ENCODE data around the gene RPS19BP1. TPM values are rescaled to one million over a fixed set of nuclear protein-coding genes. Genes with fewer than 3 reads are reported as not detected.

Gene RPS19BP1
- polyA plus RNA-seq, 4 donors = 59.8 to 186 (median 181) TPM

DNA sequence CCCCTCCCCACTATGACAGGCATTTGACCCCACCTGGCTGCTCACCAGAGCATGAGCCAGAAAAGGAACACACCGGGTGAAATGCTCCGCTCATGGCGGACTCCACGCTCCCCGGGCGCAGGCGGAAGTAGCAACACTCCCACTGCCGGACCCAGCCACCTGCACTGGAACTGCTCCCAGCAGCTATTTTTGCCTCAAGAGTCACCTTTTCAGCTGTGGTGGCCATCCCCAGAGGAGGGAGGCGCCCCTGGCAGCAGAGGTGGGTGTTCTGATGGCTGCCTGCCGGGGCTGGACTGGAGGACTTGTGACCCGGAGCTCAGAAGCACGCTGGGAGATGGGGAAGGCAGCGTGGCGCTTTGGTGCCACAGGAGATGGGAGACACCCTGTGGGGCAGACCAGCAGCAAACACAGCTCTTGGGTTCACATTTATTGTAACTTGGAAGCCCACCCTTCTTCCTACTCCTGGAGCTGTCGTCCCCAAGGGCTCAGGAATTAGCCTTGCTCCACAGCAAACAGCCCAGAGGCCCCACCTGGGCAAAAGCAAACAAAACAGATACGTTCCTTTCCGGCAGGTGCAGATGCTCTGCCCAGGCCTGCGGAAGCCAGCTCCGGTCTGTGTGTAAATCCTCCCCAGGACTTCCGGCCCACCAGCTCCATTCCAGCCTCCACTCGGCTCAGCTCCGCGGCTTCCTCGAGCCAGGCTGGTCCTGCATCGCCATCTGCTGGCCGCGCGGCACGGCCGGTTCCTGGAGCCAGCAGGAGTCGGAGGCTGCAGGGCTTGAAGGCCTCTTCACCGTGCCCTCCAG, 3.7 kb downstream of the RPS19BP1 start:
- DNase-seq (peak; percentile 89 to 96), FAIRE-seq (no peak)
- Histone ChIP-seq H3K4me1 (ENCODE audit: control insufficient read depth in 3 of 3, insufficient read depth in 2 of 3, low read depth in 1 of 3, low read length in 2 of 3) (peaks cover 2 to 52% (median 3%) of the 10 kb centered on the region in 3 donors), H3K27me3 (ENCODE audit: control insufficient read depth in 3 of 3, insufficient read depth in 3 of 3, low read length in 3 of 3) (no peaks in the 10 kb centered on the region), H3K9me3 (ENCODE audit: control insufficient read depth in 2 of 2, insufficient read depth in 1 of 2, low read depth in 1 of 2, low read length in 1 of 2) (no peaks in the 10 kb centered on the region), H3K36me3 (ENCODE audit: control insufficient read depth in 3 of 3, insufficient read depth in 2 of 3, low read depth in 1 of 3, low read length in 3 of 3) (peaks cover 6 to 70% (median 7%) of the 10 kb centered on the region in 3 donors), H3K4me3 (ENCODE audit: low read depth in 1 of 3, low read length in 3 of 3) (peak overlapping the region in 2 of 3 donors; percentile 16 to 29), H3K27ac (ENCODE audit: low read depth in 1 of 3, low read length in 2 of 3) (peak overlapping the region; percentile 42 to 55 (median 50))
- 6 to 25% (median 17%) methylated on average over 32 of the region's 32 CpGs for WGBS, 3 donors

DNA sequence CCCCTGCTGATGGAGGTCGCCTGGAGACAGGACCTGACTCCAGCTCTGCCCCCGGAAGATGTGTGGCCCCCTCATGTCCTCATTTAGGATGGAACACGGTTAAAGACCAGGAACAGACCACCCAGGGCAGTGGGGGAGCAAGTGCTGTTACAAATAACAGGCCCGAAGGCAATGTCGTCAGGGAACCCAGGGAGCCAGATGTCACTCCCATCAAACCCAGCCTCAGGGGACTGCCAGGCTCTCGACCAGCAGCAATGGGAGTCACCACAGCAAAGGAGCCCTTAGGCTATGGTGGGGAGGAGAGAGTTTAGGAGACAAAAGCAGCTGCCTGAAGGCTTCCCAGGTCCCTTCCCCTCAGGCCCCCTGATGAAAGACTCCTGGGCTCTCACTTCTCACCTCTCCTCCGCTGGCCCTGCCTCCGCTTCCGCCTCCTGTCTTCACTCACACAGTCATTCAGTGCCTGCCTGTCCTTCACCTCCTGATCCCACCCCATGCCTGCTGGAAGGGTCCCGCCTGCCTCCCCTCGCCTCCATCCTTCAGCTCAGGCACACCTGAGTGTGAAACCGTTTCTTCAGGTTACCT, 4.4 kb downstream of the RPS19BP1 start:
- FAIRE-seq (no peak), DNase-seq (no peak)
- Histone ChIP-seq H3K9me3 (ENCODE audit: control insufficient read depth in 2 of 2, insufficient read depth in 1 of 2, low read depth in 1 of 2, low read length in 1 of 2) (no peaks in the 10 kb centered on the region), H3K27ac (ENCODE audit: low read depth in 1 of 3, low read length in 2 of 3) (peak overlapping the region; percentile 42 to 55 (median 50)), H3K36me3 (ENCODE audit: control insufficient read depth in 3 of 3, insufficient read depth in 2 of 3, low read depth in 1 of 3, low read length in 3 of 3) (peaks cover 8 to 77% (median 9%) of the 10 kb centered on the region in 3 donors), H3K4me1 (ENCODE audit: control insufficient read depth in 3 of 3, insufficient read depth in 2 of 3, low read depth in 1 of 3, low read length in 2 of 3) (peaks cover 2 to 54% (median 3%) of the 10 kb centered on the region in 3 donors), H3K27me3 (ENCODE audit: control insufficient read depth in 3 of 3, insufficient read depth in 3 of 3, low read length in 3 of 3) (no peaks in the 10 kb centered on the region), H3K4me3 (ENCODE audit: low read depth in 1 of 3, low read length in 3 of 3) (peak overlapping the region in 1 of 3 donors; percentile 29)
- WGBS, 3 donors = 36 to 51% (median 40%) methylated on average over 9 to 12 of the region's 12 CpGs

DNA sequence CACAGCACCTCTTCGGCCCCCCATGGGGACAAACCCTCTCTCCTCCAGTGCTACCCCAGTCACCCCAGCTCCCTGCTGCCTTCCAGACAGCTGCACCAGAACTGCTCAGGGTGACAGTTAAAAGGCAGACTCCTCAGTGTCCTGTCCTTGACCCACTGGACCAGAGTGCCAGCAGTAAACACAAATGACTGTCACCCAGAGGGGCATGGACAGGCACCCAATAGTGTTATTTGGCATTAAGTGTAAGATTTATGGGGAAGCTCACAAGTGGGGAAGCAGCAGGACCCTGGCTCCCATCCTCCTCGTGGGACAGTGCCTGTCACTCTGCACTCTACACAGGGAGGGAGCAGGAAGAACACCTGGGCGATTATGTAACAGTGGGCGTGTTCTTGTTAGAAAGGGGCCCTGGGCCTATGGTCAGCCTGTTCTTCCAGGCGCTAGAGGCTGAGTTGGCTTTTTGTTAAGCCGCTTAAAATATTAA, 5.0 kb downstream of the RPS19BP1 start:
- no peak overlapping the region for H3K4me3 ChIP-seq (ENCODE audit: low read depth in 1 of 3, low read length in 3 of 3)
- no peaks in the 10 kb centered on the region for H3K9me3 ChIP-seq (ENCODE audit: control insufficient read depth in 2 of 2, insufficient read depth in 1 of 2, low read depth in 1 of 2, low read length in 1 of 2)
- DNase-seq (peak; percentile 79 to 86), FAIRE-seq (no peak)
- peaks cover 9 to 84% (median 10%) of the 10 kb centered on the region in 3 donors for H3K36me3 ChIP-seq (ENCODE audit: control insufficient read depth in 3 of 3, insufficient read depth in 2 of 3, low read depth in 1 of 3, low read length in 3 of 3)
- peak overlapping the region; percentile 27 to 50 (median 33) for H3K27ac ChIP-seq (ENCODE audit: low read depth in 1 of 3, low read length in 2 of 3)
- WGBS, 3 donors = 24 to 50% (median 35%) methylated on average over 6 of the region's 6 CpGs
- H3K27me3 ChIP-seq (ENCODE audit: control insufficient read depth in 3 of 3, insufficient read depth in 3 of 3, low read length in 3 of 3) = no peaks in the 10 kb centered on the region
- H3K4me1 ChIP-seq (ENCODE audit: control insufficient read depth in 3 of 3, insufficient read depth in 2 of 3, low read depth in 1 of 3, low read length in 2 of 3) = peaks cover 2 to 61% (median 3%) of the 10 kb centered on the region in 3 donors

DNA sequence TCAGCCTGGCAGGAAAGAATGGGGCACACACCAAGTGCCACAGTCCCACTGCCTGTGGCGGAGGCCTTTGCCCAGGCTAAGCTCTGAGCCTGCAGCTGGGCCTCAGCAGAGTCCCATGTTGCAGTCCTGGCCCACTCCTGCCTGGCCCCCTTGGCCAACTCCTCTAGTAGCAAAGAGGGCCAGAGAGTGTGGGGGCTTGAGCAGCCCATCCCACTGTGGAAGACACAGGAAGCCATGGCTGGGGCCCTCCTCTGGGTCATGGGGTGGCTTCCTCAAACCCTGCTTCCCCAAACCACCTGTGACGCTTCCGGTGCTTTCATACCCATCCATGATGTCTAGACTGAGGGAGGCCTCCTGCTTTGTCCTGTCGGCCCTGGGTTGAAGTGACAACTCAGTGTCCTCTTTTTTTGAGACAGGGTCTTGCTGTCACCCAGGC, 5.8 kb downstream of the RPS19BP1 start:
- no peak for DNase-seq
- Histone ChIP-seq H3K4me3 (ENCODE audit: low read depth in 1 of 3, low read length in 3 of 3) (no peak overlapping the region), H3K9me3 (ENCODE audit: control insufficient read depth in 2 of 2, insufficient read depth in 1 of 2, low read depth in 1 of 2, low read length in 1 of 2) (no peaks in the 10 kb centered on the region), H3K4me1 (ENCODE audit: control insufficient read depth in 3 of 3, insufficient read depth in 2 of 3, low read depth in 1 of 3, low read length in 2 of 3) (peaks cover 2 to 64% (median 3%) of the 10 kb centered on the region in 3 donors), H3K36me3 (ENCODE audit: control insufficient read depth in 3 of 3, insufficient read depth in 2 of 3, low read depth in 1 of 3, low read length in 3 of 3) (peaks cover 10 to 91% (median 11%) of the 10 kb centered on the region in 3 donors), H3K27ac (ENCODE audit: low read depth in 1 of 3, low read length in 2 of 3) (peak overlapping the region in 2 of 3 donors; percentile 39 to 41), H3K27me3 (ENCODE audit: control insufficient read depth in 3 of 3, insufficient read depth in 3 of 3, low read length in 3 of 3) (no peaks in the 10 kb centered on the region)
- FAIRE-seq = no peak
- WGBS, 3 donors = 72 to 84% (median 77%) methylated on average over 4 of the region's 4 CpGs

DNA sequence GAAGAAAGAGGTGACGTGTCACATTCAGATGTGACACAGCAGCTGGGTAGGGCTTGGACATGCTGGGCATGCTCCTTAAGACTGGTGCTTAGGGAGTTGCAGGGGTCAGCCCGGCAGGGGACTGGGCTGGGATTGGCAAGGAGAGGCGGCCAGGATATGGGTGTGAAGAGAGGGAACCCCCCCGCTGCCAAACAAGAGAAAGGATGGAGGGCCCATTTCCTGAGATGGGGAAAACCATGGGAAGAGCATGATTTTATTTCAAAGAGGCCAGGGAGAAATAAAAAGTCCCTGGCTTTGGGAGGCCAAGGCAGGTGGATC, 6.9 kb downstream of the RPS19BP1 start:
- Histone ChIP-seq H3K27me3 (ENCODE audit: control insufficient read depth in 3 of 3, insufficient read depth in 3 of 3, low read length in 3 of 3) (no peaks in the 10 kb centered on the region), H3K9me3 (ENCODE audit: control insufficient read depth in 2 of 2, insufficient read depth in 1 of 2, low read depth in 1 of 2, low read length in 1 of 2) (no peaks in the 10 kb centered on the region), H3K27ac (ENCODE audit: low read depth in 1 of 3, low read length in 2 of 3) (peak overlapping the region in 1 of 3 donors; percentile 41), H3K4me3 (ENCODE audit: low read depth in 1 of 3, low read length in 3 of 3) (no peak overlapping the region), H3K4me1 (ENCODE audit: control insufficient read depth in 3 of 3, insufficient read depth in 2 of 3, low read depth in 1 of 3, low read length in 2 of 3) (peaks cover 0 to 58% (median 2%) of the 10 kb centered on the region in 3 donors), H3K36me3 (ENCODE audit: control insufficient read depth in 3 of 3, insufficient read depth in 2 of 3, low read depth in 1 of 3, low read length in 3 of 3) (peaks cover 14 to 95% (median 14%) of the 10 kb centered on the region in 3 donors)
- FAIRE-seq = no peak
- WGBS, 3 donors = 75 to 94% (median 89%) methylated on average over 4 of the region's 4 CpGs
- no peak for DNase-seq

DNA sequence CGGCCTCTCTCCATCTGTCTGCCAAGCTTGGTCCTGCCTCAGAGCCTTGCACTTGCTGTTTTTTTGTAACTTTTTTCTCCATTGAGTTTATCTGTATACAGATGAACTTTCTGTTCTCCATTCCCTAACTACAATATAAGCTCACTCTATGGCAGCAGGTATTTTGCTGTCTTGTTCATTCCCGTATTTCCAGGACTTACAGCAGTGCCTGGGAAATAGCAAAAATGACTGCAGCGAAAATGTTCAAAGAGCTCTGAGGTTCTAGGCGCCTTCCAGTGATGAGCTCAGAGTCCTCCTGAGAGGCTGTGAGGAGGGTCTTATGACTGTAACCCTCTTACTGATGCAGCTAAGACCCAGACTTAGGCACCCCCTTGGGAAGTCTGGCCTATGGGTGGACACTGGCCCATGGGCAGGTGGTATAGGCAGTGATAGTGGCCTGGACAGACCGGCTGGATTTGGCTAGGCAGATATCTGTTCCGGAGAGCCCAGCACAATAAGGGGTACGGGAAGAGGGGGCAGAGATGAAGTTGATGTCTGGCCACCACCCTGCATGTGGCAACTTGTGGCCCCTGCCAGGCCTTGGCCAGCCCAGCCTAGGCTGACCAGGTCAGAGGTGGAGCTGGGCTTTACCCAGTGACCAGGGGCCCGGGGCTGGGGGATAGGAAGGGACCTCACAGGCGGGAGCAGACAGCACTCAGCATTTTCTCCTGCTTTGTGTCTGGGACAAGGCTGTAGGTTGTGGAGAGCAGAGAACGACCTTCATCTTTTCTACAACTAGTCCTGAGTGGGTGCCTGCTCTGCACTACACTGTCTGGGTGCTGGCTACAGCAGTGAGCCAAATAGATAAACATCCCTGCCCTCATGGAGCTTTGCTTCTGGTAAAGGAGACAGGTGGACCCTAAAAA, 7.5 kb downstream of the RPS19BP1 start:
- DNase-seq (no peak), FAIRE-seq (no peak)
- Histone ChIP-seq H3K4me3 (ENCODE audit: low read depth in 1 of 3, low read length in 3 of 3) (no peak overlapping the region), H3K9me3 (ENCODE audit: control insufficient read depth in 2 of 2, insufficient read depth in 1 of 2, low read depth in 1 of 2, low read length in 1 of 2) (no peaks in the 10 kb centered on the region), H3K4me1 (ENCODE audit: control insufficient read depth in 3 of 3, insufficient read depth in 2 of 3, low read depth in 1 of 3, low read length in 2 of 3) (peaks cover 0 to 56% (median 2%) of the 10 kb centered on the region in 3 donors), H3K27ac (ENCODE audit: low read depth in 1 of 3, low read length in 2 of 3) (peak overlapping the region in 1 of 3 donors; percentile 41), H3K36me3 (ENCODE audit: control insufficient read depth in 3 of 3, insufficient read depth in 2 of 3, low read depth in 1 of 3, low read length in 3 of 3) (peaks cover 14 to 90% (median 14%) of the 10 kb centered on the region in 3 donors), H3K27me3 (ENCODE audit: control insufficient read depth in 3 of 3, insufficient read depth in 3 of 3, low read length in 3 of 3) (no peaks in the 10 kb centered on the region)
- WGBS, 3 donors = 77 to 86% (median 79%) methylated on average over 9 to 10 of the region's 10 CpGs

DNA sequence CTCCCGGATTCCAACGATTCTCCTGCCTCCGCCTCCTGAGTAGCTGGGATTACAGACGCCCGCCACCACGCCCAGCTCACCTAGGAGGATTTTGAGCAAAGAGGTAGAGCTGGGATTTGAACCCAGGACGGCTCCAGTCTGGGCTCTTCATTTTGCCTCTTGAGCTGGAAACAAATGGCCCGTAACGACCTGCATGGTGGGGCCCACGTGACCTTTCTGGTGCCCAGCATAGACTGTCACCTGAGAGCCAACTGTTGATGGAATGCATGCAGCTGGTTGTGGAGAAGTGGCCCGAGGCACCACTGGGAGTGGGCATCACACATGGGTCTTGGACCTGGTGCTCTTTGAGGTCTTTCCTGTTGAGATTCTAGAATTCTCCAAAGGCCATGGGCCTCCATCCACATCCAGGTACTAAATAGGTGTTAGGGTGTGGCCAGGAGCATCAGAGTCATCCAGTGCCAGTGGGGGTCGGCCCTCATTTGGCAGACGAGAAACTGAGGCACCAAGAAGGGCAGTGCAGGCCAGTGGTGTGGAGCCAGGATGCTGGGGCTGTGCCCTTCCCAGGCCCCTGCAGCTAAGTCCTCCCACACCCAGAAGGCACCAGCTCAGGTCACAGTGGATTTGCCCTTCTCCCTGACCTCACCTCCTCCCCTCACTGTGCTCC, 8.3 kb downstream of the RPS19BP1 start:
- H3K27ac ChIP-seq (ENCODE audit: low read depth in 1 of 3, low read length in 2 of 3) = no peak overlapping the region
- H3K9me3 ChIP-seq (ENCODE audit: control insufficient read depth in 2 of 2, insufficient read depth in 1 of 2, low read depth in 1 of 2, low read length in 1 of 2) = no peaks in the 10 kb centered on the region
- no peak for DNase-seq
- no peaks in the 10 kb centered on the region for H3K27me3 ChIP-seq (ENCODE audit: control insufficient read depth in 3 of 3, insufficient read depth in 3 of 3, low read length in 3 of 3)
- FAIRE-seq = no peak
- H3K4me3 ChIP-seq (ENCODE audit: low read depth in 1 of 3, low read length in 3 of 3) = no peak overlapping the region
- peaks cover 0 to 50% (median 2%) of the 10 kb centered on the region in 3 donors for H3K4me1 ChIP-seq (ENCODE audit: control insufficient read depth in 3 of 3, insufficient read depth in 2 of 3, low read depth in 1 of 3, low read length in 2 of 3)
- peaks cover 11 to 83% (median 14%) of the 10 kb centered on the region in 3 donors for H3K36me3 ChIP-seq (ENCODE audit: control insufficient read depth in 3 of 3, insufficient read depth in 2 of 3, low read depth in 1 of 3, low read length in 3 of 3)
- 62 to 72% (median 71%) methylated on average over 13 of the region's 13 CpGs for WGBS, 3 donors

Measured in small intestine (tissue), 7 donors.